Liver (tissue), 9 donors: ENCODE results near the gene ASCL5. TPM values are rescaled to one million over a fixed set of nuclear protein-coding genes. Genes with fewer than 3 reads are reported as not detected.
A peak's percentile ranks its signal among the peaks of the same experiment; 100 is the strongest.

ENCODE experiments used
- DNase-seq: peaks from one replicate; pipeline ENCODE4 v3.0.0-alpha.2; 2017; ENCODE audit warnings: low spot score
- H3K27ac ChIP-seq, 2 donors: one replicate each; pipeline ENCODE4 v1.7.0; 2013; ENCODE audit warnings: inconsistent platforms in 2 of 2, low read length in 2 of 2, control low read depth in 1 of 2, low read depth in 1 of 2, mild to moderate bottlenecking in 1 of 2
- H3K27me3 ChIP-seq, 4 donors: one replicate each; pipeline versions ENCODE4 v1.6.1 to v1.7.0; 2013; ENCODE audit warnings: low read length in 3 of 4, inconsistent platforms in 1 of 4, mild to moderate bottlenecking in 1 of 4, moderate library complexity in 1 of 4; ENCODE audit not compliant: control insufficient read depth in 4 of 4, insufficient read depth in 4 of 4
- H3K36me3 ChIP-seq, 4 donors: one replicate each; pipeline versions ENCODE4 v1.6.1 to v1.7.0; 2013; ENCODE audit warnings: low read length in 3 of 4, mild to moderate bottlenecking in 3 of 4, low read depth in 1 of 4, moderate library complexity in 1 of 4; ENCODE audit not compliant: control insufficient read depth in 4 of 4, insufficient read depth in 3 of 4
- H3K4me1 ChIP-seq, 4 donors: one replicate each; pipeline versions ENCODE4 v1.6.1 to v1.7.0; 2013; ENCODE audit warnings: low read length in 3 of 4, mild to moderate bottlenecking in 3 of 4, moderate library complexity in 1 of 4; ENCODE audit not compliant: control insufficient read depth in 4 of 4, insufficient read depth in 4 of 4
- H3K4me3 ChIP-seq, 3 donors: one replicate each; pipeline versions ENCODE4 v1.6.1 to v1.7.0; 2013; ENCODE audit warnings: low read length in 3 of 3, control low read depth in 1 of 3, low read depth in 1 of 3, mild to moderate bottlenecking in 1 of 3
- H3K9ac ChIP-seq, 2 donors: one replicate each; pipeline ENCODE4 v1.7.0; 2013; ENCODE audit warnings: low read length in 2 of 2, mild to moderate bottlenecking in 2 of 2, moderate library complexity in 2 of 2, control low read depth in 1 of 2, low read depth in 1 of 2
- H3K9me3 ChIP-seq, 4 donors: one replicate each; pipeline versions ENCODE4 v1.6.1 to v1.7.0; 2013; ENCODE audit warnings: low read length in 3 of 4; ENCODE audit not compliant: control insufficient read depth in 4 of 4
- CTCF ChIP-seq: fragments of 150-350 bp; IDR thresholded peaks from 2 replicates; pipeline ENCODE4 v1.5.1; 2017; ENCODE audit warnings: improper control_type of control experiment, low read depth, low read length; ENCODE audit not compliant: missing input control
- FOXA1 ChIP-seq: IDR thresholded peaks from 2 replicates; pipeline ENCODE4 v1.6.1; 2016; ENCODE audit warnings: antibody characterized with exemption
- FOXA2 ChIP-seq: IDR thresholded peaks from 2 replicates; pipeline ENCODE4 v1.6.1; 2016; ENCODE audit warnings: antibody characterized with exemption
- JUND ChIP-seq, 2 donors: IDR thresholded peaks; 2 replicates each; pipeline ENCODE4 v1.6.1; 2016; ENCODE audit warnings: antibody characterized with exemption in 2 of 2
- MAX ChIP-seq: IDR thresholded peaks from 2 replicates; pipeline ENCODE4 v1.6.1; 2016; ENCODE audit warnings: antibody characterized with exemption
- RAD21 ChIP-seq, 2 donors: IDR thresholded peaks; 2 replicates each; pipeline ENCODE4 v1.6.1; 2016; ENCODE audit warnings: antibody characterized with exemption in 2 of 2, mild to moderate bottlenecking in 2 of 2
- REST ChIP-seq: IDR thresholded peaks from 2 replicates; pipeline ENCODE4 v1.6.1; 2016; ENCODE audit warnings: antibody characterized with exemption, mild to moderate bottlenecking
- ZBTB33 ChIP-seq: IDR thresholded peaks from 2 replicates; pipeline ENCODE4 v1.6.1; 2016; ENCODE audit warnings: antibody characterized with exemption
- WGBS: extraction: QIAGEN DNeasy Blood & Tissue Kit; methylation state at CpG from one replicate; pipeline ENCODE4 v1.1.7; 2013; 5-methylcytosine and 5-hydroxymethylcytosine counted together
- polyA plus RNA-seq, 2 donors: library from polyadenylated mRNA; stranded (reverse) in 1 of 2; unstranded in 1 of 2; fragments of 200-250 nt in 1 of 2; fragments of >200 nt in 1 of 2; fragmentation: Nextera tagmentation in 1 of 2; extraction: Ambion mirVana in 1 of 2; gene quantifications; one replicate each; pipeline versions ENCODE4 v1.2.1 to v1.2.3, GENCODE V29; 2013 to 2015
- total RNA-seq, 2 donors: library from RNA; depleted of rRNA; stranded (reverse); fragments of >200 nt; gene quantifications; one replicate each; pipeline ENCODE4 v1.2.3, GENCODE V29; 2014
- donor health status: healthy.
- donor health status: healthy.
- donor health status: healthy.
- donor health status: healthy.
- donor health status: healthy.

Gene ASCL5
- total and polyA plus RNA-seq, 4 donors, result not detected

- peak; percentile 22 for TF ChIP-seq FOXA1
Measured at GRCh38 chr1:201173736-201174135, 46.8 kb upstream of the ASCL5 start (continued).

GRCh38 chr1:201172999-201173610 is 46.1 kb upstream of the ASCL5 start:
- no peaks in the 10 kb centered on the region for H3K9me3 ChIP-seq
- no peak overlapping the region for H3K9ac ChIP-seq
- H3K4me3 ChIP-seq, result no peak overlapping the region
- H3K27me3 ChIP-seq, result no peaks in the 10 kb centered on the region
- WGBS, result 94% methylated on average over 4 of the region's 4 CpGs
- peaks cover 6 to 25% (median 19%) of the 10 kb centered on the region in 4 donors for H3K4me1 ChIP-seq
- no peak for DNase-seq
- H3K36me3 ChIP-seq, result no peaks in the 10 kb centered on the region
- no peak overlapping the region for H3K27ac ChIP-seq
- no peak for TF ChIP-seq FOXA2
- no peak for TF ChIP-seq CTCF
- no peak for TF ChIP-seq MAX
- TF ChIP-seq RAD21 (IDR thresholded peaks at IDR 0.05), result no peak
- no peak for TF ChIP-seq FOXA1
- TF ChIP-seq JUND (IDR thresholded peaks at IDR 0.05), result no peak
- no peak for TF ChIP-seq ZBTB33

- no peak for DNase-seq
- H3K9me3 ChIP-seq, result no peaks in the 10 kb centered on the region
- no peak overlapping the region for H3K27ac ChIP-seq
- no peak overlapping the region for H3K9ac ChIP-seq
- H3K36me3 ChIP-seq, result no peaks in the 10 kb centered on the region
- H3K4me1 ChIP-seq, result peaks cover 6 to 25% (median 19%) of the 10 kb centered on the region in 4 donors
- H3K27me3 ChIP-seq, result no peaks in the 10 kb centered on the region
- H3K4me3 ChIP-seq, result no peak overlapping the region
- 92% methylated on average over 4 of the region's 4 CpGs for WGBS
- TF ChIP-seq REST (no peak), FOXA2 (no peak), FOXA1 (no peak)
Measured at GRCh38 chr1:201172326-201172725, 45.3 kb upstream of the ASCL5 start.
